IMR-90 (cell line): ENCODE data around the gene ANTXRL. TPM values are rescaled to one million over a fixed set of nuclear protein-coding genes. Genes with fewer than 3 reads are reported as not detected.

Experiments
- ATAC-seq: fragments of 200-7000 bp; cut with Tn5 transposase; 2 replicates; pipeline ENCODE4 v1.9.1; 2020; ENCODE audit warnings: low read depth, mild to moderate bottlenecking, moderate library complexity
- BruUV-seq: library from RNA; stranded (reverse); fragments of 400-500 nt; replicated peaks from 2 replicates; lab custom pipeline; 2021; lab: Mats Ljungman, UMichigan
- CTCF ChIA-PET: fragments of 300-600 bp; formaldehyde crosslinking; extraction: SDS; loops from one replicate; lab custom pipeline; 2021; ENCODE audit warnings: antibody characterized with exemption; lab: Yijun Ruan, JAX
- POLR2A ChIA-PET: fragments of 300-600 bp; sonication (Branson Sonifier 250); formaldehyde crosslinking; loops from one replicate; lab custom pipeline; 2022; ENCODE audit warnings: antibody characterized with exemption; ENCODE audit not compliant: unreplicated experiment; lab: Charles Lee
- DNase-seq: peaks from one replicate; pipeline ENCODE4 v3.0.0; 2013
- H2AFZ ChIP-seq: replicated peaks from 2 replicates; pipeline ENCODE3; 2013; ENCODE audit warnings: low read length, mild to moderate bottlenecking; ENCODE audit not compliant: poor library complexity
- H2AK5ac ChIP-seq: 2 replicates; pipeline ENCODE4 v1.6.1; 2013; ENCODE audit warnings: low read depth, low read length, inconsistent platforms
- H2AK9ac ChIP-seq: replicated peaks from 2 replicates; pipeline ENCODE3; 2013; ENCODE audit warnings: mild to moderate bottlenecking, low read depth, low read length, moderate library complexity; ENCODE audit not compliant: poor library complexity
- H2BK120ac ChIP-seq: 2 replicates; pipeline ENCODE4 v1.6.1; 2013; ENCODE audit warnings: low read depth, low read length, inconsistent platforms
- H2BK15ac ChIP-seq: 3 replicates; pipeline ENCODE4 v1.6.1; 2013; ENCODE audit warnings: low read depth, low read length, inconsistent platforms
- H2BK20ac ChIP-seq: 2 replicates; pipeline ENCODE4 v1.6.1; 2013; ENCODE audit warnings: low read depth, mild to moderate bottlenecking, inconsistent platforms, low read length, moderate library complexity
- H2BK5ac ChIP-seq: 2 replicates; pipeline ENCODE4 v1.6.1; 2013; ENCODE audit warnings: mild to moderate bottlenecking, low read depth, low read length, inconsistent platforms; ENCODE audit not compliant: poor library complexity, severe bottlenecking
- H3K14ac ChIP-seq: replicated peaks from 2 replicates; pipeline ENCODE4 v1.6.1; 2013; ENCODE audit warnings: low read depth, low read length, inconsistent platforms
- H3K18ac ChIP-seq: 2 replicates; pipeline ENCODE4 v1.6.1; 2013; ENCODE audit warnings: low read depth, low read length, control low read depth
- H3K23ac ChIP-seq: 2 replicates; pipeline ENCODE4 v1.6.1; 2013; ENCODE audit warnings: low read depth, low read length, inconsistent platforms
- H3K27ac ChIP-seq: 2 replicates; pipeline ENCODE4 v1.5.1; 2013; ENCODE audit warnings: mild to moderate bottlenecking, control low read depth, low read length; ENCODE audit not compliant: insufficient read depth
- H3K27me3 ChIP-seq: 2 replicates; pipeline ENCODE4 v1.6.1; 2013; ENCODE audit warnings: low read length; ENCODE audit not compliant: control insufficient read depth, insufficient read depth
- H3K36me3 ChIP-seq: 2 replicates; pipeline ENCODE4 v1.6.1; 2013; ENCODE audit warnings: low read length, mixed read lengths; ENCODE audit not compliant: control insufficient read depth, insufficient read depth
- H3K4ac ChIP-seq: 2 replicates; pipeline ENCODE4 v1.6.1; 2013; ENCODE audit warnings: low read depth, low read length, inconsistent platforms
- H3K4me1 ChIP-seq: 2 replicates; pipeline ENCODE4 v1.6.1; 2013; ENCODE audit warnings: low read length, mixed read lengths; ENCODE audit not compliant: control insufficient read depth, insufficient read depth
- H3K4me2 ChIP-seq: 2 replicates; pipeline ENCODE4 v1.6.1; 2013; ENCODE audit warnings: low read depth, mild to moderate bottlenecking, control low read depth, low read length, moderate library complexity
- H3K4me3 ChIP-seq: 2 replicates; pipeline ENCODE4 v1.5.1; 2013; ENCODE audit warnings: low read depth, mild to moderate bottlenecking, control low read depth, low read length, moderate library complexity; ENCODE audit not compliant: insufficient read depth
- H3K56ac ChIP-seq: 2 replicates; pipeline ENCODE4 v1.6.1; 2013; ENCODE audit warnings: low read length, inconsistent platforms; ENCODE audit not compliant: insufficient read depth; ENCODE audit errors: extremely low read depth
- H3K79me1 ChIP-seq, 2 experiments: 2 replicates each; pipeline ENCODE4 v1.6.1; 2013; ENCODE audit warnings: low read length in 2 of 2, inconsistent platforms in 1 of 2, low read depth in 1 of 2
- H3K9ac ChIP-seq: 2 replicates; pipeline ENCODE4 v1.6.1; 2013; ENCODE audit warnings: low read depth, low read length, control low read depth
- H3K9me1 ChIP-seq: 2 replicates; pipeline ENCODE4 v1.6.1; 2013; ENCODE audit warnings: low read length, inconsistent platforms; ENCODE audit not compliant: insufficient read depth
- H3K9me3 ChIP-seq: 2 replicates; pipeline ENCODE4 v1.6.1; 2013; ENCODE audit warnings: low read length; ENCODE audit not compliant: control insufficient read depth, insufficient read depth
- H4K20me1 ChIP-seq: 2 replicates; pipeline ENCODE4 v1.6.1; 2013; ENCODE audit warnings: low read length, inconsistent platforms; ENCODE audit not compliant: insufficient read depth
- H4K5ac ChIP-seq: 2 replicates; pipeline ENCODE4 v1.6.1; 2013; ENCODE audit warnings: mild to moderate bottlenecking, low read depth, low read length, control low read depth
- H4K8ac ChIP-seq, 2 experiments: 2 replicates each; pipeline ENCODE4 v1.6.1; 2013; ENCODE audit warnings: low read depth in 2 of 2, low read length in 2 of 2, control low read depth in 1 of 2, inconsistent platforms in 1 of 2
- H4K91ac ChIP-seq: 2 replicates; pipeline ENCODE4 v1.6.1; 2013; ENCODE audit warnings: low read depth, low read length, inconsistent platforms; ENCODE audit not compliant: insufficient read depth
- CEBPB ChIP-seq: IDR thresholded peaks from 2 replicates; pipeline ENCODE4 v1.6.1; 2012; ENCODE audit warnings: low read depth, low read length, improper control_type of control experiment
- RFX5 ChIP-seq: IDR thresholded peaks from 2 replicates; pipeline ENCODE4 v1.8.0; 2012; ENCODE audit warnings: low read depth, mild to moderate bottlenecking, low read length, moderate library complexity
- WGBS, 2 experiments: methylation state at CpG; one replicate each; pipeline versions ENCODE4 v1.1.5 to v1.1.7; 2013; ENCODE audit warnings: missing lambda C conversion rate in 2 of 2; ENCODE audit not compliant: insufficient read length in 1 of 2; ENCODE audit errors: extremely low coverage in 2 of 2; 5-methylcytosine and 5-hydroxymethylcytosine counted together
- dilution Hi-C: fragments of 300-500 bp; cut with HindIII; formaldehyde crosslinking; loops from one replicate; pipeline ENCODE4 v1.14.3; 2018; ENCODE audit warnings: low sequenced_read_pairs; ENCODE audit not compliant: unreplicated experiment
- in situ Hi-C: fragments of 300-500 bp; cut with MboI; formaldehyde crosslinking; loops from 3 replicates; pipeline ENCODE4 v1.14.3; 2019; ENCODE audit warnings: low sequenced_read_pairs, inconsistent platforms, mixed read lengths
- intact Hi-C: fragments of 100-400 bp; cut with micrococcal nuclease; formaldehyde crosslinking; loops from 2 replicates; pipeline ENCODE4 v1.10.0; 2022
- polyA plus RNA-seq, 3 experiments: library from polyadenylated mRNA; depleted of rRNA; stranded (reverse); fragments of >200 nt; gene quantifications; 2 replicates each; pipeline ENCODE4 v1.2.3, GENCODE V29; 2012; ENCODE audit warnings: low replicate concordance in 1 of 3
- total RNA-seq: library from RNA; depleted of rRNA; stranded (reverse); fragments of >200 nt; gene quantifications from 2 replicates; pipeline ENCODE4 v1.2.3, GENCODE V29; 2012

Gene ANTXRL
- total and polyA plus RNA-seq, 2 of the 4 experiments (the other 2 are of a cell fraction), result not detected

DNA sequence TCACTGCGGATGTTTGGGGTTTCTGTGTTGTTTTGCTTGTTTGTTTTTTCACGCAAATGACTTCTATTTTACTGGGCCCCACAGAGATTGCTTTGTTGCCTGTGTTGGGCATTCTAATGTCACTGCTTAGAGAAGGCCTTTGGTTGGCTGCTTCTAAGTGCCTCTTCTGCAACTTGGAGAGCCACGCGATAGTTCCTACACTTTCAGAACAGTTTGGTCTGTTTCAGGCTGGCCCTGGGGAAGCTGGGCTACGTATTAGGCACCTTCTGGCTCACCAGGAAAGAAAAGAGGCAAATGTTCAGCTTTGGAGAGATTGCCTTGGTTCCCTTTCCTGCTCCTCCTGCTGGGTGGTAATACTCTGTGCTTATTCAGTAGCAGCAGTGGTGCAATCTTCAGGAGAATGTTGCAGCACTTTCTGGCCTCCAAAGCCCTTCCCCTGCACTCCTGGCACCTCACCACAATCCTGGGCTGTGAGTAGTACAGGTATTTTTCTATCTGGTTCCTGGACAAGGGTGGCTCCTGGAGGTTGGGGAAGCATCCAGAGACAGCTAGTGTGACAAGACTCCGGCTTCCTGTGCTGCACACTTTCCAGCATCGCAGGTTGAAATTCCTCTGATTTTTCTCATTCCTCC is 1.2 kb downstream of the ANTXRL start:
- Histone ChIP-seq H4K8ac (no peak overlapping the region), H3K9ac (no peak overlapping the region), H2AK5ac (no peak overlapping the region), H3K4me3 (no peak overlapping the region), H2AK9ac (peak overlapping the region; percentile 58), H2BK20ac (no peak overlapping the region), H3K4me2 (no peak overlapping the region), H4K20me1 (no peaks in the 10 kb centered on the region), H2BK15ac (no peak overlapping the region), H2AFZ (no peak overlapping the region), H3K23ac (no peak overlapping the region), H3K9me1 (peaks cover 3% of the 10 kb centered on the region), H3K4ac (no peak overlapping the region), H3K14ac (no peak overlapping the region), H2BK120ac (no peak overlapping the region; the same call in 1 of the 2 replicates), H4K91ac (no peak overlapping the region), H3K36me3 (no peaks in the 10 kb centered on the region), H3K79me1 (peaks cover 0 to 6% of the 10 kb centered on the region in 2 experiments; a peak in 1 of 4 replicates), H3K9me3 (no peaks in the 10 kb centered on the region), H3K27ac (no peak overlapping the region), H4K5ac (no peak overlapping the region), H3K56ac (no peak overlapping the region), H3K4me1 (no peaks in the 10 kb centered on the region; the same call in 1 of the 2 replicates), H2BK5ac (no peak overlapping the region), H3K18ac (no peak overlapping the region), H3K27me3 (0 out of 2 replicates have a peak, but pooled peaks cover 1% of the 10 kb centered on the region)
- no peak for ATAC-seq
- no CpG with 5 or more reads among the region's 7 CpGs for WGBS, 2 experiments
- in situ Hi-C loops (no loop called here), intact Hi-C loops (no loop called here), dilution Hi-C loops (no loop called here)
- POLR2A ChIA-PET, result no interaction called here
- no peak for DNase-seq
- BruUV-seq, result no TSS peak
- CTCF ChIA-PET, result no interaction called here
- 0 out of 2 replicates have a peak, but pooled peaks have one; percentile 16 for TF ChIP-seq CEBPB
- no peak for TF ChIP-seq RFX5
